Stimulated activated CD4-positive, alpha-beta T cell treated with anti-CD3 and anti-CD28 coated beads, Interleukin-2, amount 100 ng/mL, for 24 hours (primary cell): ENCODE results near the gene CYYR1.

ENCODE experiments used
- DNase-seq, 2 donors: peaks; one replicate each; pipeline ENCODE4 v3.0.0-alpha.2; 2020

CYYR1 gene

DNA sequence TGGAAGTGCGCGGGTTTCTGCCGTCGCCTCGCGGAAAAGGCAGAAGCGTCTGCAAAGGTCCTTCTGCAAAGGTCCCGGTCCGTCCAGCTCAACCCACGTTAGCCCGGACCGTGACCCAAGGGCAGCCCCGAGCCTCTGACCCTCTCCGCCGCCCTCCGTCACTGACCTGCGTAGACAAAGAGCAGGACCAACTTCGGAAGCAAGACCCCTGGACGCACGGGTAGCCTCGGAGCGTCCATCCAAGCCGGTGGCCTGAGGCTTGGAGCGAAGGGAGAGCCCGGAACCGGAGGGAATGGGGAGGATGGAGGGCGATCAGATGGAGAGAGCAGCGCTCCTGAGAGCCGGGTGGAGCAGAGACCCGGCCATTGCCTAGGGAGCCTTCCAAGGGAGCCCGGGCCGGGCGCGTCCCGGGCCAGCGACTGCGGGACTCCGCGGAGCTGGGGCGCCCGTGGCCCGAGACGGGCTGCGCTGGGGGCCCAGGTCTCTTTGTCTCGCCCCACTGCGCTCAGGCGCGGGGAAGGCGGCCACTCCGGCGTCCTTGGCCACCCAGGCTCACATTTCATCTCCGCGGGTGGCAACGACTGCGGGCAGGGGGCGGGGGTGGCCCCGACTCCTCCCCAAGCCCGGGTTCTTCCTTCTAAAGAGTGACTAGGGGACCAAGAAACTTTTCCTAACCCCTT lies at the start of gene CYYR1:
Gene CYYR1 (minus strand): TSS at position 585 of the 680 bp plus-strand sequence. CDS start 346 bp downstream, at position 239.
- DNase-seq, result no peak

DNA sequence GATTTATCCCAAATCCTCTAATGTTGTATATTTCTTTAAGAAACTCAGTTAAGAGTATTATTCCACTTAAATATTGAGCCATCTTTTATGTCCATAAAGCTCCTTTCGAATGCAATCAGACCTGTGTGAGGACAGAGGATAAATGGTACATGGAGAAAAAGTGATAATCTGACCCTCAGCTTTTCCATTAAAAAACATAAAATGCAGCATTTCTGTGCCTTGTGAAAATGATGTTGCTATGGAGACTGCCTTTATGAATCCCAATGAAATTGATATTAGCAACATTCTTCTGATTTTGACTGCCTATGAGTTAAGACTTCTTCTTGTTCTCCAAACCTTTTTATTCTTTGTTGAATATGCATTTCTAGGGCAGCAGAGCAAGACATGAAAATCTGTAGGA lies 44.1 kb upstream of the CYYR1 start:
- no peak for DNase-seq

DNA sequence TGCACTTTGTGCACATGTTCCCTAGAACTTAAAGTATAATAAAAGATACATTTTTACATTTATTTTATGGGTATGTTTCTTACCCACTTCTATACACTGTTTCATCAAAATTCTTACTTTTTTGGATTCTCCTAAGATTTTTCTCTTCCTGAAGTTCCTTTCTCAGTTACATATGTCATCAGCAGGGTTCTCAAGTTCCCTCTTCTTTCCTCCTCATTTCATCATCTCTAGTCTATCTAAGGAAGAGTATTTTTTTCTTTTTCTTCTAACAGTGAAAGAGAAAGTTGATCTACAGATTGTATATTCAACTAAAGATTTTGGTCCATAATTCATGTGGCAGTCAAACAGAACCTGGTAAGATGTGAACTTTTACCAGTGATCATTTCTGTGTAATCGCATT lies 41.2 kb upstream of the CYYR1 start:
- no peak for DNase-seq

GRCh38 chr21:26599261-26599660 lies 26.2 kb upstream of the CYYR1 start:
- no peak for DNase-seq

GRCh38 chr21:26597981-26598380 lies 24.9 kb upstream of the CYYR1 start:
- no peak for DNase-seq

DNA sequence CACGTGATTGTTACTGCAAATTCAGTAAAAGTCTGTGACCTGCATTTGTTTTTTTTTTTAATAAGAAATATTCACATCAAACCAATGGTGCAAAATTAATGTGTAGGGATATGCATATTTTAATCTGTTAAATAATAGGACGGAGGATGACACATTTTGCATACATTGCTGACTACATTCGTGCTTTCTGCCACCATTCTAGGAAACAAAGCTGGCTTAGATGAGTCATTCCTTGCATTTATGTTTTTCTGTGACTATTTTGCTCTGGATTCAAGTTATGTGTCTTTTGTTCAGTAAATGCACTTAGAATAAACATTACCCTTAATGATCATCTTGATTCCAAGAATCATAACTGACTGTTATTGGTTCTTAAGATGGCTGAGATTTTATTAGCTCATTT lies 23.9 kb upstream of the CYYR1 start:
- no peak for DNase-seq

DNA sequence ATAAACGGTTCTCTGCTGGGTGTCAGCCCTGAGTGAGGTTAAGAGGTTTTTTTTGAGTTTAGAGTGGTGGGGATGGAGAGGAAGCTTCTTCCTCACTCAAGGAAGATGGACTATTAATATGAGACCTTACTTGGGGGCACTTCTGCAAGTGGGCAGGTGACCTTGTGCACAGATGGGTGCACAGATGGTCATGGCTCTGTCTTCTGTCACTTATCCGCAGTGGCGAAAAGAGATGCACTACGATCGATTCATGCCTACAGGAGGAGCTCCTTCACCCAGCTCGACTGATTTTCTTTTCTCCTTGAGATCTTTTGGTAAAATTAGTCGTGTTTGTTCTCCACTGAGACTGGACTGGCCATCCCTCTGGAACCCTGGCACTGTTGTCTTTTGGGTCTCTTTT lies 22.9 kb upstream of the CYYR1 start:
- no peak for DNase-seq

GRCh38 chr21:26593800-26594199 lies 20.7 kb upstream of the CYYR1 start:
- DNase-seq, result no peak

- DNase-seq, result no peak
Observed at GRCh38 chr21:26591543-26591942, 18.5 kb upstream of the CYYR1 start.

DNA sequence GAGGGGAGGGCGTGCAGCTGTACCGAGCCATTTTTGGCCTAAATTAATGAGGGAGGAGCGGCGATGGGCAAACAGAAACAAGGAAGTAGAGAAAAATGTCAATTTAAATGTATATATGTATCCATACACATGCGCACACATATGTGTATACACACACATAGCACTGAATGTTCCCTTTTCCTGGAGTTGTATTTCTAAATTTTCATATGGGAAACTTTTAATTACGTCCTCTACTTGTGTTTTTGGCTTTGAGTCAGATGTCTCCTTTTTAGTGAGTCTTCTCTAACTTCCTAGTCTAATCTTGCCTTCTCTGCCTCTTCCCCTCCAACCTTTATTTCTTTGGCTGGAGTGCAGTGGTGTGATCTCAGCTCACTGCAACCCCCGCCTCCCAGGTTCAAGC lies 15.4 kb upstream of the CYYR1 start:
- no peak for DNase-seq

DNA sequence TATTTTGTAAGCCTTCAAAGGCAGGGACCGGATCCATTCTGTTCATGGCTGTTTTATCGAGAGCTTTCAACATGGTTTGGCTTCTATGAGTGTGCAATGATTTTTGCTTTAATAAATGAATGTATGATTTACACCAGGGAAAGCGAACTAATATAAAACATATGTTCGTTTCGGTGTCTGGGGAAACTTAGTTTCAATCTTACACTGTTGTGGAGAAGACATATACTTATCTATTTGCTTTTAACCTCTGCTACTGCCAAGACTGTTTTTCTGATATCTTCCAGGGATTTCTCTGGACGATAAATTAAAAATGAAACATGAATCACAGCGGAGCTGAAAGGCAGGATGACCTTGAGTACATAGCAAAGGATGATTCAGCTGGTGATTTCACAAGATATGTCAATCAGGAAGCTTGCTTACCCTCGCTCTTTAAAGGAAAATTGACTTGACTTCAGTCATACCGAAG lies 14.7 kb upstream of the CYYR1 start:
- no peak for DNase-seq

DNA sequence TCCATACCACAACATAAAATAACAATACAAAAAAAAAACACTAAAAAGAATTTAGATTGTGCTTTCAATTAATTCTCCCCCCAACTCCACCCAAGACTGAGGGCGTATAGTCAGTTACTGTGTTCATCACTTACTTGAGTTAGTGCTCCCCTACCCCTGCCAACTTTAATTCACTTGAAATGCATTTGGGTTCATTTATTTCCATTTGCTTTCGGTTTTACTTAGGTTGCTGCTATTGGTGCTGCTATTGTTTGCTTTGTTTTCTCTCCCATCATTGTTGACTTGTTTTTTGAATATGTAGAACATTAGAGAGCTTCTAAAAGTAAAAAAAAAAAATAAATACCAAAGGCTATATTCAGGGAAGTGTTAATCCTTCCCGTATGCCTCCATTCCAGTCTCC lies 10.7 kb upstream of the CYYR1 start:
- DNase-seq, result no peak

DNA sequence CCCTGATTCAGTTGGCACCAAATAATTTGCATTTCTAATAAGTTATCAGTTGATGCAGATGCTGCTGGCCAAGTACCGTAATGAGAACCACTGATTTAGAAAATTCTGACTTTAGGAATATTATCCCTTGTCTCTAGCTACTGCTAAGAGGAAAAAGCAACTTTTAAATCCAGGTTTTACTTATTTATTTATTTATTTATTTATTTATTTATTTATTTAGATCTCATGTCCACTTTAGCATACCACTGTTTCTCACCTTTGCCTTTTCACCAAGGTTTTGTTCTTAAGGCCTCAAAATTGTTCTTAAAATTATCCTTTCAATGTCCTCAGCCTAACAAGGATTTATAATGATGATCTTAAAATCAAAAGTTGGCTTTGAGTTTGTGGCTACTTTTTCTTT lies 8.7 kb upstream of the CYYR1 start:
- DNase-seq, result no peak

GRCh38 chr21:26572076-26572701 lies 897 bp downstream of the CYYR1 start:
- DNase-seq, result no peak

GRCh38 chr21:26570203-26570602 lies 2.9 kb downstream of the CYYR1 start:
- no peak for DNase-seq

- DNase-seq, result no peak
Observed at GRCh38 chr21:26565546-26565945, 7.5 kb downstream of the CYYR1 start.

- DNase-seq, result no peak
Observed at GRCh38 chr21:26565111-26565510, 8.0 kb downstream of the CYYR1 start.

DNA sequence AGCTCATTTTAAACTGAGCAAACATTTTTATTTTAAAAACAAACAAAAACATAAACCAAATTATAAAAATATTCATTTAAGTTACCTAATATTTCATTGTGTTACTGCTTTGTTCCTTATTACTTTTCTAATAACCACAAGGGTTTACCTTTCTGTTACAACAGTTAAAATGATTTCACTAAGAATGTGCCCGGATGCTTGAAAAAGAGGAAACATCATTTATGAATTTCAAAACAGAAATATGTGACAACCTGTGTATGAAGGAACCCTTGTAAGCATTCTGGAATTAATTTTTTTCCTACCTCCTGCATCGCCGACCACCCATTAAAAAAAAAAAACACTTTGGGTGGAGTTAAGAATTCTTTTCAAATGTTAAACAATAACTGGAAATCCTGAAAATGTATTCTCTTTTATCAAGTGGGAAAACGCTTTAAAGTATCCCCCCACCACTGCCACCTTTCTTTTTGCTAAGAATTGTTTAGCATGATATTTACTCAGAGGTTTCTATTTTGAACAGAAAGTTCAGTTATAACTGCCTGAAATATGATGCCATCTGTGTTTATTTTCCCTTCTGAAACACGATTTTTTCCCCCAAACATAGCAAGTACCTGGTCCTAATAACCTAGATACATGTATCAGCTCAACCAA lies 9.1 kb downstream of the CYYR1 start:
- no peak for DNase-seq

- no peak for DNase-seq
Observed at GRCh38 chr21:26560612-26561011, 12.5 kb downstream of the CYYR1 start.

- no peak for DNase-seq
Observed at GRCh38 chr21:26559099-26559498, 14.0 kb downstream of the CYYR1 start.

DNA sequence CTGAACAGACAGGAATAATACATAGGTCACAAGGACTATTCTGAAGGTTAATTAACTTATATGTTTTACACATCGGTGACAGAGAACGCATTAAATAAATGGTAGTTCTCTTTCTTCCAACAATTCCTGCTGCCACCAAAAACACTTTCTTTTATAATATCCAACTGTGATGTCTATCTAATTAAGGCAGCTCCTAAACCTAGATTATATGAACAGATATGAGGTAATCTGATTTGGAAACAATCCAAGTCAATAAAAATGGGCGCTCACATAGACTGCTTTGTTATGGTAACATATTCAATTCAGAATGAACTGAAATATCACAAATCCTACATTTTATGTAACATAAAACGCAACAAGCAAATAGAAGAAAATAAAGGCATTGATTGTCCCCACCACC lies 16.0 kb downstream of the CYYR1 start:
- DNase-seq, result no peak

GRCh38 chr21:26555540-26556146 lies 17.4 kb downstream of the CYYR1 start:
- DNase-seq, result no peak

- no peak for DNase-seq
Observed at GRCh38 chr21:26554365-26554764, 18.7 kb downstream of the CYYR1 start.

- DNase-seq, result no peak
Observed at GRCh38 chr21:26553898-26554297, 19.2 kb downstream of the CYYR1 start.
